Glomerular endothelial cell (primary cell): Measurements from ENCODE around the gene ENAH. TPM values are rescaled to one million over a fixed set of nuclear protein-coding genes. Genes with fewer than 3 reads are reported as not detected.
"Not testable (repeated sequence)": the region's sequence is repeated elsewhere in the genome, so short reads cannot be mapped to it uniquely, and the experiment has no call there.

Source experiments
- DNase-seq: peaks from one replicate; pipeline ENCODE4 v3.0.0-alpha.2; 2011; ENCODE audit warnings: low read depth, low spot score; ENCODE audit errors: extremely low read depth
- total RNA-seq: library from RNA; depleted of rRNA; stranded (reverse); fragments of >200 nt; gene quantifications from 2 replicates; pipeline ENCODE4 v1.2.3, GENCODE V29; 2015

ENAH gene
- total RNA-seq, 1 donor from 2014 or later, result 46.1 TPM

- no peak for DNase-seq
Measured at GRCh38 chr1:225651376-225651871, 1.5 kb downstream of the ENAH start.

GRCh38 chr1:225650179-225650578, 2.7 kb downstream of the ENAH start:
- no peak for DNase-seq

GRCh38 chr1:225645194-225645895, 7.6 kb downstream of the ENAH start:
- DNase-seq, result no peak

- DNase-seq, result no peak
Measured at GRCh38 chr1:225644666-225645065, 8.3 kb downstream of the ENAH start.

- no peak for DNase-seq
Measured at GRCh38 chr1:225642177-225642576, 10.7 kb downstream of the ENAH start.

GRCh38 chr1:225638853-225639252, 14.1 kb downstream of the ENAH start:
- DNase-seq, result no peak

- no peak for DNase-seq
Measured at GRCh38 chr1:225637651-225638199, 15.2 kb downstream of the ENAH start.

GRCh38 chr1:225636992-225637391, 15.9 kb downstream of the ENAH start:
- DNase-seq, result not testable (repeated sequence)

- DNase-seq, result no peak
Measured at GRCh38 chr1:225635649-225636048, 17.3 kb downstream of the ENAH start.

GRCh38 chr1:225632836-225633235, 20.1 kb downstream of the ENAH start:
- not testable (repeated sequence) for DNase-seq

- no peak for DNase-seq
Measured at GRCh38 chr1:225631021-225631663, 21.8 kb downstream of the ENAH start.

- DNase-seq, result no peak
Measured at GRCh38 chr1:225629483-225629882, 23.4 kb downstream of the ENAH start.

- not testable (repeated sequence) for DNase-seq
Measured at GRCh38 chr1:225628794-225629193, 24.1 kb downstream of the ENAH start.

- DNase-seq, result no peak
Measured at GRCh38 chr1:225627304-225627947, 25.5 kb downstream of the ENAH start.

GRCh38 chr1:225626698-225627097, 26.2 kb downstream of the ENAH start:
- DNase-seq, result no peak

GRCh38 chr1:225617956-225618355, 35.0 kb downstream of the ENAH start:
- no peak for DNase-seq

GRCh38 chr1:225617479-225617878, 35.4 kb downstream of the ENAH start:
- DNase-seq, result no peak

GRCh38 chr1:225615403-225615790, 37.5 kb downstream of the ENAH start:
- not testable (repeated sequence) for DNase-seq

- DNase-seq, result no peak
Measured at GRCh38 chr1:225613006-225613405, 39.9 kb downstream of the ENAH start.

- DNase-seq, result no peak
Measured at GRCh38 chr1:225612287-225612686, 40.6 kb downstream of the ENAH start.

- DNase-seq, result no peak
Measured at GRCh38 chr1:225611537-225612223, 41.2 kb downstream of the ENAH start.
